MM.1S (cell line): ENCODE results near the gene ERVMER34-1.

Experiments used
- DNase-seq: peaks from one replicate; pipeline ENCODE4 v3.0.0-alpha.2; 2015
- H2AFZ ChIP-seq: fragments of 300-600 bp; sonication (generic); 2 replicates; pipeline ENCODE4 v1.6.0; 2016; ENCODE audit warnings: antibody characterized with exemption, low read length
- H3F3A ChIP-seq: fragments of 300-600 bp; sonication (generic); 2 replicates; pipeline ENCODE4 v1.6.1; 2016; ENCODE audit warnings: mild to moderate bottlenecking, antibody characterized with exemption, low read length, moderate library complexity, mixed read lengths; ENCODE audit not compliant: insufficient read depth
- H3K27ac ChIP-seq: fragments of 300-600 bp; sonication (generic); 2 replicates; pipeline ENCODE4 v1.5.1; 2016; ENCODE audit warnings: mild to moderate bottlenecking, low read length
- H3K27me3 ChIP-seq: fragments of 300-600 bp; sonication (generic); replicated peaks from 2 replicates; pipeline ENCODE4 v1.6.0; 2016; ENCODE audit warnings: low read length; ENCODE audit not compliant: insufficient read depth
- H3K36me3 ChIP-seq: fragments of 300-600 bp; sonication (generic); replicated peaks from 2 replicates; pipeline ENCODE4 v1.6.1; 2016; ENCODE audit warnings: mild to moderate bottlenecking, low read length, mixed read lengths; ENCODE audit not compliant: insufficient read depth
- H3K4me1 ChIP-seq: fragments of 300-600 bp; sonication (generic); 2 replicates; pipeline ENCODE4 v1.6.1; 2016; ENCODE audit warnings: low read length, mixed read lengths
- H3K4me2 ChIP-seq: fragments of 300-600 bp; sonication (generic); 2 replicates; pipeline ENCODE4 v1.6.0; 2016; ENCODE audit warnings: low read depth, low read length
- H3K4me3 ChIP-seq: fragments of 300-600 bp; sonication (generic); 2 replicates; pipeline ENCODE4 v1.5.1; 2016; ENCODE audit warnings: low read length, mixed read lengths
- H3K79me2 ChIP-seq: fragments of 300-600 bp; sonication (generic); 2 replicates; pipeline ENCODE4 v1.6.1; 2016; ENCODE audit warnings: mixed run types, low read length, mixed read lengths
- H3K9ac ChIP-seq: fragments of 300-600 bp; sonication (generic); 2 replicates; pipeline ENCODE4 v1.6.1; 2016; ENCODE audit warnings: low read length, mixed read lengths
- H3K9me2 ChIP-seq: fragments of 300-600 bp; sonication (generic); replicated peaks from 2 replicates; pipeline ENCODE4 v1.6.1; 2016; ENCODE audit warnings: mild to moderate bottlenecking, low read length, mixed read lengths; ENCODE audit not compliant: insufficient read depth
- H3K9me3 ChIP-seq: fragments of 300-600 bp; sonication (generic); replicated peaks from 2 replicates; pipeline ENCODE4 v1.6.1; 2016; ENCODE audit warnings: mild to moderate bottlenecking, low read length, mixed read lengths; ENCODE audit not compliant: insufficient read depth
- H4K20me1 ChIP-seq: fragments of 300-600 bp; sonication (generic); 2 replicates; pipeline ENCODE4 v1.6.1; 2016; ENCODE audit warnings: mild to moderate bottlenecking, low read length, moderate library complexity, mixed read lengths; ENCODE audit not compliant: insufficient read depth
- EZH2 ChIP-seq: fragments of 300-600 bp; sonication (generic); optimal IDR thresholded peaks from 2 replicates; pipeline ENCODE3; 2017; ENCODE audit warnings: low read depth, mild to moderate bottlenecking, antibody characterized with exemption, low read length, mixed read lengths
- EZH2phosphoT487 ChIP-seq: fragments of 300-600 bp; sonication (generic); IDR thresholded peaks from 2 replicates; pipeline ENCODE4 v1.6.1; 2018; ENCODE audit warnings: antibody characterized with exemption, low read length
- TF ChIP-seq, protein P1 (sequence below): fragments of 300-600 bp; sonication (generic); IDR thresholded peaks from 2 replicates; pipeline ENCODE4 v1.5.1; 2016; ENCODE audit warnings: antibody characterized with exemption, low read length, mixed read lengths

Gene ERVMER34-1

DNA sequence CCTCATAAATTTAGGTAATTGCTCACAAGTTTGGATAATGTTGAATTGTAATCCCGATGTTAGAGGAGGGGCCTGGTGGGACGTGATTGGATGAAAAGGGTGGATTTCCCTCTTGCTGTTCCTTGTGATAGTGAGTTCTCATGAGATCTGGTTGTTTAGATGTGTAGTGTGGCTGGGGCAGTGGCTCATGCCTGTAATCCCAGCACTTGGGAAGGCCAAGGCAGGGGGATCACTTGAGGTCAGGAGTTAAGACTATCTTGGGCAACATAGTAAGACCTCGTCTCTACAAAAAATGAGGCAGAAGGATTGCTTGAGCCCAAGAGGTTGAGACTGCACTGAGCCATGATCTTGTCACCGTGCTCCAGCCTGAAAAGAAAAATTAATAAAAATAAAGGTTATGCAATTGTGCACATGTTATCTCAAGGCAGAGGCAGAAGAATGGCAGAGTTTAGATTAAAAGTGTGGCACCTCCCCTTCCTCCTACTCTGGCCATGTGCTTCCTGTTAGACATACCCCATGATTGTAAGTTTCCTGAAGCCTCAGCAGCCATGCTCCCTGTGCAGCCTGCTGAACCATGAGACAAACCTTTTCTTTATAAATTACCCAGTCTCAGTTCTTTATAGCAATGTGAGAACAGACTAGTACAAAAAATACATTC is 36.5 kb downstream of the ERVMER34-1 start:
- no peaks in the 10 kb centered on the region for H3K9me2 ChIP-seq
- no peak overlapping the region for H3K4me3 ChIP-seq
- no peaks in the 10 kb centered on the region; the same call in 1 of the 2 replicates for H4K20me1 ChIP-seq
- TF ChIP-seq EZH2: no peak
- TF ChIP-seq EZH2phosphoT487: no peak
- TF ChIP-seq, protein P1, sequence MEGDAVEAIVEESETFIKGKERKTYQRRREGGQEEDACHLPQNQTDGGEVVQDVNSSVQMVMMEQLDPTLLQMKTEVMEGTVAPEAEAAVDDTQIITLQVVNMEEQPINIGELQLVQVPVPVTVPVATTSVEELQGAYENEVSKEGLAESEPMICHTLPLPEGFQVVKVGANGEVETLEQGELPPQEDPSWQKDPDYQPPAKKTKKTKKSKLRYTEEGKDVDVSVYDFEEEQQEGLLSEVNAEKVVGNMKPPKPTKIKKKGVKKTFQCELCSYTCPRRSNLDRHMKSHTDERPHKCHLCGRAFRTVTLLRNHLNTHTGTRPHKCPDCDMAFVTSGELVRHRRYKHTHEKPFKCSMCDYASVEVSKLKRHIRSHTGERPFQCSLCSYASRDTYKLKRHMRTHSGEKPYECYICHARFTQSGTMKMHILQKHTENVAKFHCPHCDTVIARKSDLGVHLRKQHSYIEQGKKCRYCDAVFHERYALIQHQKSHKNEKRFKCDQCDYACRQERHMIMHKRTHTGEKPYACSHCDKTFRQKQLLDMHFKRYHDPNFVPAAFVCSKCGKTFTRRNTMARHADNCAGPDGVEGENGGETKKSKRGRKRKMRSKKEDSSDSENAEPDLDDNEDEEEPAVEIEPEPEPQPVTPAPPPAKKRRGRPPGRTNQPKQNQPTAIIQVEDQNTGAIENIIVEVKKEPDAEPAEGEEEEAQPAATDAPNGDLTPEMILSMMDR: no peak
- H3K27ac ChIP-seq: no peak overlapping the region; the same call in 1 of the 2 replicates
- peak overlapping the region; percentile 98; the same call in 1 of the 2 replicates for H3K4me2 ChIP-seq
- H2AFZ ChIP-seq: no peak overlapping the region
- peaks cover 22% of the 10 kb centered on the region for H3K36me3 ChIP-seq
- peaks cover 27% of the 10 kb centered on the region for H3K79me2 ChIP-seq
- H3K4me1 ChIP-seq: peaks cover 21% of the 10 kb centered on the region; the same call in 1 of the 2 replicates
- no peaks in the 10 kb centered on the region for H3K9me3 ChIP-seq
- H3K9ac ChIP-seq: no peak overlapping the region
- peaks cover 49% of the 10 kb centered on the region for H3F3A ChIP-seq
- H3K27me3 ChIP-seq: no peaks in the 10 kb centered on the region
- DNase-seq: no peak

GRCh38 chr4:52713456-52713937 is 37.7 kb downstream of the ERVMER34-1 start:
- H3K79me2 ChIP-seq: peaks cover 27% of the 10 kb centered on the region
- H3K9ac ChIP-seq: peak overlapping the region; percentile 94
- H3K36me3 ChIP-seq: peaks cover 19% of the 10 kb centered on the region
- H3K4me1 ChIP-seq: peaks cover 21% of the 10 kb centered on the region; the same call in 1 of the 2 replicates
- H3K9me3 ChIP-seq: no peaks in the 10 kb centered on the region
- no peak overlapping the region for H2AFZ ChIP-seq
- H3K4me2 ChIP-seq: peak overlapping the region; percentile 98
- no peaks in the 10 kb centered on the region; the same call in 1 of the 2 replicates for H4K20me1 ChIP-seq
- H3K9me2 ChIP-seq: no peaks in the 10 kb centered on the region
- peak; percentile 31 for DNase-seq
- H3K4me3 ChIP-seq: peak overlapping the region; percentile 87
- H3K27ac ChIP-seq: peak overlapping the region; percentile 78; the same call in 1 of the 2 replicates
- TF ChIP-seq EZH2: no peak
- TF ChIP-seq, protein P1: no peak
- TF ChIP-seq EZH2phosphoT487: no peak
- peaks cover 47% of the 10 kb centered on the region for H3F3A ChIP-seq
- no peaks in the 10 kb centered on the region for H3K27me3 ChIP-seq

GRCh38 chr4:52712251-52713130 is 38.7 kb downstream of the ERVMER34-1 start:
- Histone ChIP-seq H3K4me3 (peak overlapping the region; percentile 87), H3K27ac (peak overlapping the region; percentile 78; the same call in 1 of the 2 replicates), H3K4me1 (peaks cover 21% of the 10 kb centered on the region; the same call in 1 of the 2 replicates), H3K9me2 (no peaks in the 10 kb centered on the region), H3K9ac (peak overlapping the region; percentile 94), H3K4me2 (peak overlapping the region; percentile 98), H3K27me3 (no peaks in the 10 kb centered on the region), H3K79me2 (peaks cover 27% of the 10 kb centered on the region), H3K9me3 (no peaks in the 10 kb centered on the region), H4K20me1 (no peaks in the 10 kb centered on the region), H3F3A (peaks cover 42% of the 10 kb centered on the region), H2AFZ (peak overlapping the region; percentile 64), H3K36me3 (peaks cover 18% of the 10 kb centered on the region)
- DNase-seq: peak; percentile 98
- TF ChIP-seq, protein P1: no peak
- TF ChIP-seq EZH2: no peak
- TF ChIP-seq EZH2phosphoT487: no peak
